SU-DHL-6 (cell line): ENCODE measurements around the gene FAM161A.

Experiments
- CTCF ChIP-seq: fragments of 200-600 bp; sonication (generic); IDR thresholded peaks from one replicate; pipeline ENCODE4 v1.5.1; 2017; ENCODE audit warnings: antibody characterized with exemption, mild to moderate bottlenecking, low read length, moderate library complexity; ENCODE audit not compliant: insufficient read depth, poor library complexity, severe bottlenecking
- EZH2phosphoT487 ChIP-seq: fragments of 200-600 bp; sonication (generic), shearing (Covaris generic); conservative IDR thresholded peaks from 2 replicates; pipeline ENCODE4 v1.6.1; 2018; ENCODE audit warnings: mild to moderate bottlenecking, antibody characterized with exemption, low read length, moderate library complexity, mixed read lengths

- TF ChIP-seq CTCF = no peak
- no peak for TF ChIP-seq EZH2phosphoT487
These were observed 61.4 kb downstream of the FAM161A start for GRCh38 chr2:61792355-61792890.
